VCaP (cell line): ENCODE measurements around the gene HSF2BP.

ENCODE experiments used
- H3K27ac ChIP-seq: fragments of 450-650 bp; 2 replicates; pipeline ENCODE4 v1.5.1; 2017
- TF ChIP-seq, protein P1 (sequence below): fragments of 450-650 bp; conservative IDR thresholded peaks from 2 replicates; pipeline ENCODE4 v1.5.1; 2017; ENCODE audit warnings: mild to moderate bottlenecking, moderate library complexity

The HSF2BP gene

DNA sequence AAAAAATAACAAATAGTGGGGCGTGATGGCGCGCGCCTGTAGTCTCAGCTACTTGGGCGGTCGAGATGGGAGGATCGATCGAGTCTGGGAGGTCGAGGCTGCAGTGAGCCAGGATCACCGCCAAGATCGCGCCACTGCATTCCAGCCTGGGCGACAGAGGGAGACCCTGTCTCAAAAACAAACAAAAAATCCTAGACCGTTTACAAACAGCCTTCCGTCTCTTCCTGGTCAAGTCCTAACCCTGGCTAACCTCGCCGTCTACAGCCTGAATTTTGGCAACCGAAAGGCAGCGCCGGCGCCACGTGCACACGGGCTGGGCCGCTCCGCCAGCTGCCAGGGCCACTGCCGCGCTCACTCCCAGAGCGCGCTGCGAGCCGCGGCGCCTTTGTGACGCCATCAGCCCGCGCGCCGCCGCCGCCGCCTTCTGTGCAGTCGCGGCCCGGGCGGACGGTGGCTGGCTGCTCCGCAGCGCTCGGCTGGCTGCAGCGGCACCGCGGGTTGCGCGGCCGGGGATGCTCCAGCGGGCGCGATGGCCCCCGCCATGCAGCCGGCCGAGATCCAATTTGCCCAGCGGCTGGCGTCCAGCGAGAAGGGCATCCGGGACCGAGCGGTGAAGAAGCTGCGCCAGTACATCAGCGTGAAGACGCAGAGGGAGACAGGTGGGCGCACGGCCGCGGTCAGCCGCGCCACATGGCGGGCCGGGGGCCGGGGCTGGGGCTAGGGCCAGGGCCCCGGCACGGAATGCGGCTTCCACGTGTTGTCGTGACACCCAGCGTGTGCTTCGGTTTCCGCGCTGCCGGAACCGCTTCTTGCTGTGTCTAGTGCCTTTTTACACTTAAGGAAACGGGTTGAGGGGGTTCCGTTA is at the start of gene HSF2BP, which contains the start of gene RRP1B:
Gene HSF2BP (minus strand): TSS at position 353 of the 865 bp plus-strand sequence. CDS start 1,392 bp downstream, outside the sequence.
Gene RRP1B (plus strand): TSS at position 425 of the 865 bp plus-strand sequence. CDS start 105 bp downstream, at position 530.
- H3K27ac ChIP-seq = peak within 1 kb of the TSS; percentile 84
- TF ChIP-seq, protein P1, sequence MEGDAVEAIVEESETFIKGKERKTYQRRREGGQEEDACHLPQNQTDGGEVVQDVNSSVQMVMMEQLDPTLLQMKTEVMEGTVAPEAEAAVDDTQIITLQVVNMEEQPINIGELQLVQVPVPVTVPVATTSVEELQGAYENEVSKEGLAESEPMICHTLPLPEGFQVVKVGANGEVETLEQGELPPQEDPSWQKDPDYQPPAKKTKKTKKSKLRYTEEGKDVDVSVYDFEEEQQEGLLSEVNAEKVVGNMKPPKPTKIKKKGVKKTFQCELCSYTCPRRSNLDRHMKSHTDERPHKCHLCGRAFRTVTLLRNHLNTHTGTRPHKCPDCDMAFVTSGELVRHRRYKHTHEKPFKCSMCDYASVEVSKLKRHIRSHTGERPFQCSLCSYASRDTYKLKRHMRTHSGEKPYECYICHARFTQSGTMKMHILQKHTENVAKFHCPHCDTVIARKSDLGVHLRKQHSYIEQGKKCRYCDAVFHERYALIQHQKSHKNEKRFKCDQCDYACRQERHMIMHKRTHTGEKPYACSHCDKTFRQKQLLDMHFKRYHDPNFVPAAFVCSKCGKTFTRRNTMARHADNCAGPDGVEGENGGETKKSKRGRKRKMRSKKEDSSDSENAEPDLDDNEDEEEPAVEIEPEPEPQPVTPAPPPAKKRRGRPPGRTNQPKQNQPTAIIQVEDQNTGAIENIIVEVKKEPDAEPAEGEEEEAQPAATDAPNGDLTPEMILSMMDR = peak; percentile 27; the same call in 1 of the 2 replicates

DNA sequence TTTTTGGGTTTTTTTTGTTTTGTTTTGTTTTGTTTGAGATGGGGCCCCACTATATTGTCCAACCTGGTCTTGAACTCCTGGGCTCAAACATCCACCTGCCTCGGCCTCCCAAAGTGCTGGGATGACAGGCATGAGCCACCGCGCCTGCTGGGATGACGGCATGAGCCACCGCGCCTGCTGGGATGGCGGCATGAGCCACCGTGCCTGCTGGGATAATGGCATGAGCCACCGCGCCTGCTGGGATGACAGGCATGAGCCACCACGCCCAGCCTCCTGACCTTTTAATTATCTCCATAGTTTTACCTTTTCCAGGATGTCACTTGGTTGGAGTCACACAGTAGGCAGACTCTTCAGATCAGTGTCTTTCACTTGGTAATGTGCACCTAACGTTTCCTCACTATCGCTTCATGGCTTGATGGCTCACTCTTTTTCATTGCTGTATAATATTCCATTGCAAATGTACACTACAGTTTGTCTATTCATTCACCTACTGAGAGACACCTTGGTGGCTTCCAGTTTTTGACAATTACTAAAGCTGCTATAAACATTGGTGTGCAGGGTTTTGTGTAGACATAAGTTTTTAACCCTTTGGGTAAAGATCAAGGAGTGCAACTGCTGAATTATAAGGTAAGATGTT is 49.6 kb upstream of the HSF2BP start:
- TF ChIP-seq, protein P1 = no peak
- no peak overlapping the region for H3K27ac ChIP-seq

DNA sequence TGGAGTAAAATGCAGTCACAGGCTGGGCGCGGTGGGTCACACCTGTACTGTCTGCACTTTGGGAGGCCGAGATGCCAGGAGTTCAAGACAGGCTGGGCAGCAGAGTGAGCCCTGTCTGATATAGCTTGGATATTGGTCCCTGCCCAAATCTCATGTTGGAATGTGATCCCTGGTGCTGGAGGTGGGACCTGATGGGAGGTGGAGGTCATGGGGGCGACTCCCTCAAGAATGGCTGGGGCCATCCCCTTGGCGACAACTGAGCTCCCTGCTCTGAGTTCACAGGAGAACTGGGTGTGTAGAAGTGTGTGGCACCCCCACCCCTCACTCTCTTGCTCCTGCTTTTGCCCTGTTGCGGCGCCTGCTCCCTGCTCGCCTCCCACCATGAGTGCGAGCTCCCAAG is 48.2 kb upstream of the HSF2BP start:
- H3K27ac ChIP-seq = no peak overlapping the region
- TF ChIP-seq, protein P1 = no peak

GRCh38 chr21:43703035-43703880 is 44.0 kb upstream of the HSF2BP start:
- H3K27ac ChIP-seq = no peak overlapping the region
- TF ChIP-seq, protein P1 = no peak

GRCh38 chr21:43702785-43703034 is 43.4 kb upstream of the HSF2BP start:
- H3K27ac ChIP-seq = no peak overlapping the region
- TF ChIP-seq, protein P1 = no peak

DNA sequence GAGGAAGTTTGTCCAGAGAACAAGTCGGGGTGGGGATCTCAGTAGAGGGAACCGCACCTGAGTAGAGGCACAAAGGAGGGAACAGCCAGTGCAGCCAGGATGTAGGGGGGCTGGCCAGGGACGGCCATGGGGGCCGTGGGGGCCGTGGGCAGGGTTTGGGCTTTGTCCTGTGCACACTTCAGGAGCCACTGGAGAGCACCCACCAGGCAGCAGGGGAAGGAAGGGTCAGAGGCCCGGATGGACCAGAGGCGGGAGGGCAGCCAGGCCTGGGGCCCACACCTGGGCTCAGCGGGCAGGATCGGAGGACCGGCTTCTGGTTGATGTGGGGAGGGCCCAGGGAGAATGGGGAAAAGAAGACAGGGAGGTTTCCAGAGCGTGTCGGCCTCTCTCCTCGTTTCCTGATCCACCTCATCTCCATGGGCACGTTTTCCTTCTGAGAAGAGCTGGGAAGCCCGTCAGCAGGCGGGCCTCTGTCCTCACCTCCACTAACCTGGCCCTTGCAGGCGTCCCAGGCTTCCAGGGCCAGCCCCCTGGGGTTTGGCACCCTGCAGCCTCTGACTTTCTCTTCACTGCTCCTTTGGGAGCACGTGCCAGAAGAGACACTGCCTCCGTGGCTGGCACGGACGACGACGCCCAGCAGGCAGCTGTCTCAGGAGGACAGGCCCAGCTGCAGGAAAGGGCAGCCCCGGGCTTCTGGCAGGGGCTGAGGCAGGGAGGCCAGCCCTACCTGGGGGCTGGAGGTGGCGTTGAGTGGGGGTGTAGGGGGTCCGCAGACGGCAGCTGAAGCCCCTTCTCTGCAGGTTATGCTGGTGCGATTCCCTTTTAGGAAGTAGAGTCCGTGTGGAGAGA is 42.9 kb upstream of the HSF2BP start:
- H3K27ac ChIP-seq = no peak overlapping the region
- TF ChIP-seq, protein P1 = no peak
